GM18870 (cell line): ENCODE results near the gene RASSF7.

Experiments
- ATAC-seq: cut with Tn5 transposase; IDR thresholded peaks from one replicate; pipeline ENCODE4 v1.9.1; 2021; ENCODE audit warnings: moderate library complexity; ENCODE audit not compliant: unreplicated experiment

The RASSF7 gene

GRCh38 chr11:581752-582151 is 21.0 kb downstream of the RASSF7 start:
- no peak for ATAC-seq

- ATAC-seq: no peak
Observed at GRCh38 chr11:584287-584686, 23.5 kb downstream of the RASSF7 start.

- no peak for ATAC-seq
Observed at GRCh38 chr11:586376-587316, 25.9 kb downstream of the RASSF7 start.

- no peak for ATAC-seq
Observed at GRCh38 chr11:587546-587945, 26.8 kb downstream of the RASSF7 start.

- ATAC-seq: no peak
Observed at GRCh38 chr11:587978-588380, 27.2 kb downstream of the RASSF7 start.

- ATAC-seq: no peak
Observed at GRCh38 chr11:589798-590197, 29.0 kb downstream of the RASSF7 start.

- ATAC-seq: no peak
Observed at GRCh38 chr11:590997-591396, 30.2 kb downstream of the RASSF7 start.

- ATAC-seq: no peak
Observed at GRCh38 chr11:592501-592900, 31.7 kb downstream of the RASSF7 start.

GRCh38 chr11:592918-593317 is 32.1 kb downstream of the RASSF7 start:
- no peak for ATAC-seq

GRCh38 chr11:593347-593746 is 32.6 kb downstream of the RASSF7 start:
- ATAC-seq: no peak

- no peak for ATAC-seq
Observed at GRCh38 chr11:595400-595799, 34.6 kb downstream of the RASSF7 start.

GRCh38 chr11:596374-596773 is 35.6 kb downstream of the RASSF7 start:
- ATAC-seq: no peak

- ATAC-seq: no peak
Observed at GRCh38 chr11:597166-597725, 36.5 kb downstream of the RASSF7 start.

GRCh38 chr11:598005-598680 is 37.4 kb downstream of the RASSF7 start:
- no peak for ATAC-seq

GRCh38 chr11:601573-602245 is 40.9 kb downstream of the RASSF7 start:
- no peak for ATAC-seq

- ATAC-seq: no peak
Observed at GRCh38 chr11:603154-603553, 42.4 kb downstream of the RASSF7 start.

GRCh38 chr11:605286-606129 is 44.7 kb downstream of the RASSF7 start:
- ATAC-seq: no peak

GRCh38 chr11:606245-606644 is 45.5 kb downstream of the RASSF7 start:
- no peak for ATAC-seq

- ATAC-seq: no peak
Observed at GRCh38 chr11:607020-607780, 46.4 kb downstream of the RASSF7 start.
